GM21529 (cell line): Measurements from ENCODE around the gene SMYD3.

Source experiments
- ATAC-seq: cut with Tn5 transposase; IDR thresholded peaks from one replicate; pipeline ENCODE4 v1.9.1; 2021; ENCODE audit not compliant: unreplicated experiment

SMYD3 gene

GRCh38 chr1:246317332-246318035 lies 189.6 kb downstream of the SMYD3 start:
- no peak for ATAC-seq

GRCh38 chr1:246311461-246311860 lies 195.6 kb downstream of the SMYD3 start:
- no peak for ATAC-seq

- no peak for ATAC-seq
Measured at GRCh38 chr1:246309247-246309884, 197.7 kb downstream of the SMYD3 start.

GRCh38 chr1:246308533-246309075 lies 198.5 kb downstream of the SMYD3 start:
- no peak for ATAC-seq

- ATAC-seq = no peak
Measured at GRCh38 chr1:246306415-246307037, 200.6 kb downstream of the SMYD3 start.

GRCh38 chr1:246304484-246305259 lies 202.4 kb downstream of the SMYD3 start:
- no peak for ATAC-seq

GRCh38 chr1:246302711-246303317 lies 204.3 kb downstream of the SMYD3 start:
- ATAC-seq = no peak

GRCh38 chr1:246302251-246302625 lies 204.8 kb downstream of the SMYD3 start:
- ATAC-seq = no peak

GRCh38 chr1:246301553-246302250 lies 205.4 kb downstream of the SMYD3 start:
- ATAC-seq = no peak

- no peak for ATAC-seq
Measured at GRCh38 chr1:246300626-246301549, 206.2 kb downstream of the SMYD3 start.

GRCh38 chr1:246297279-246298265 lies 209.5 kb downstream of the SMYD3 start:
- no peak for ATAC-seq

- ATAC-seq = no peak
Measured at GRCh38 chr1:246295968-246296367, 211.1 kb downstream of the SMYD3 start.

GRCh38 chr1:246295340-246295739 lies 211.7 kb downstream of the SMYD3 start:
- ATAC-seq = no peak

- ATAC-seq = no peak
Measured at GRCh38 chr1:246294263-246294662, 212.8 kb downstream of the SMYD3 start.

GRCh38 chr1:246293366-246294121 lies 213.5 kb downstream of the SMYD3 start:
- ATAC-seq = no peak

- no peak for ATAC-seq
Measured at GRCh38 chr1:246292571-246292970, 214.5 kb downstream of the SMYD3 start.

GRCh38 chr1:246291127-246291526 lies 216.0 kb downstream of the SMYD3 start:
- no peak for ATAC-seq
